Measurements from ENCODE around the gene PRRG1. TPM values are rescaled to one million over a fixed set of nuclear protein-coding genes. Genes with fewer than 3 reads are reported as not detected.
"Not testable (repeated sequence)": the region's sequence is repeated elsewhere in the genome, so short reads cannot be mapped to it uniquely, and the experiment has no call there.

The PRRG1 gene
- total RNA-seq (2022) (10.2 and 10.5 TPM in 2 replicates), Bru-seq, nascent RNA (percentile 77 among the genes with signal in this experiment), BruChase-seq, experiment 1, labeled RNA remaining after a 6-hour chase (percentile 91 among the genes with signal in this experiment), BruChase-seq, experiment 2, labeled RNA remaining after a 2-hour chase (percentile 97 among the genes with signal in this experiment)
- long read RNA-seq, full-length matches to known transcripts, result 7 of 10 reads
- long read RNA-seq, partial matches to known transcripts, result 2 of 10 reads
- long read RNA-seq, other reads (novel, unspliced or antisense), result 1 of 10 reads

DNA sequence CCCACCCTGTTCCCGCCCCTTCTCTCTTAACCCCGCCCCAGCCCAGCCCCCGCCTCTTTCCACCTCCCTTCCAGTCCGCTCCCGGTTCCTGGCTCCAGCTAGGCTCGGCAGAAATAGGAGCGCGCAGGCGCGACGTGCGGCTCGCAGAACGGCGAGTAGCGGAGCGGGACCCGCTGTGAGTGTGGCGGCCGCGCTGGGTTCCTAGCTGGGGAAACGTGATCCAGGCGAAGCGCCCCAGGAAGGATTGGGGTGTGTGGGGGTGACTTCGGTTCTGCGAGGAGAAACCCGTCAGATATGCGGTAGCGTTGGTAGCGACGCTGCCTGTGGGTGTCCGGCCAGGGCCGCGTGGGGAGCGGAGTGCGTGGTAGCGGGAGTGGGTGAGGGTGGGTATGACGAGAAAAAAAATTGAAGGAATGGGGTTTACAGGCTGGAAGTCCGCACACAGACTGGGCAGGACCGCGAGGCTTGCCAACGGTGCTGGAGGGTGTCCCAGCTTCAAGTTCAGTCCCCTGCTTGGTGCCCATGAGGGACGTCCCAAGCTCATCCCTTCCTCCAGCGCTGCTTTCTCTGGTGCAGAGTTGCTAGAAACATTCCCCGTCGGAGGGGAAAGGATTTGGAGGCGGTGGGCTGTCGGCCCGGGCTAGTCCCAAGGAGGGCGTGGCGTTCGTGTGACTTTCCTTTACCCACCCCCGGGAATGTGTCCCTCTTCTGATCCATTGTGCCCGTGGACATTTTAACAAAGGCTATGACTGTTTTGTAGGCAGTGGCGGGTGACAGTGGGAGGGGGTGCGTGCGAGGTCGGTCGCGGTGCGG lies at the start of gene PRRG1:
TSS of gene PRRG1 (plus strand) at position 144 of the 813 bp plus-strand sequence. CDS start 56,886 bp downstream, outside the sequence.
- peak within 1 kb of the TSS; percentile 89 for H3K27ac Mint-ChIP-seq (ENCODE audit: low read depth, unreplicated experiment)
- BruUV-seq (replicated peaks), result no TSS peak
- no peaks in the 10 kb centered on the region for H3K9me3 Mint-ChIP-seq (ENCODE audit: unreplicated experiment)
- intact Hi-C loops (cut with micrococcal nuclease), result loop anchor here (10.0 kb wide), 2 partner anchors 105 to 135 kb away; no protein-coding TSS in a partner anchor
- CTCF ChIA-PET, result interaction anchor here (0.6 kb wide), 3 partner anchors 59 to 1578 kb away, joined by 3 read pairs; no protein-coding TSS in a partner anchor
- TF ChIP-seq, protein P1, sequence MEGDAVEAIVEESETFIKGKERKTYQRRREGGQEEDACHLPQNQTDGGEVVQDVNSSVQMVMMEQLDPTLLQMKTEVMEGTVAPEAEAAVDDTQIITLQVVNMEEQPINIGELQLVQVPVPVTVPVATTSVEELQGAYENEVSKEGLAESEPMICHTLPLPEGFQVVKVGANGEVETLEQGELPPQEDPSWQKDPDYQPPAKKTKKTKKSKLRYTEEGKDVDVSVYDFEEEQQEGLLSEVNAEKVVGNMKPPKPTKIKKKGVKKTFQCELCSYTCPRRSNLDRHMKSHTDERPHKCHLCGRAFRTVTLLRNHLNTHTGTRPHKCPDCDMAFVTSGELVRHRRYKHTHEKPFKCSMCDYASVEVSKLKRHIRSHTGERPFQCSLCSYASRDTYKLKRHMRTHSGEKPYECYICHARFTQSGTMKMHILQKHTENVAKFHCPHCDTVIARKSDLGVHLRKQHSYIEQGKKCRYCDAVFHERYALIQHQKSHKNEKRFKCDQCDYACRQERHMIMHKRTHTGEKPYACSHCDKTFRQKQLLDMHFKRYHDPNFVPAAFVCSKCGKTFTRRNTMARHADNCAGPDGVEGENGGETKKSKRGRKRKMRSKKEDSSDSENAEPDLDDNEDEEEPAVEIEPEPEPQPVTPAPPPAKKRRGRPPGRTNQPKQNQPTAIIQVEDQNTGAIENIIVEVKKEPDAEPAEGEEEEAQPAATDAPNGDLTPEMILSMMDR (IDR thresholded peaks at IDR 0.05; ENCODE audit: unreplicated experiment), result no peak
- peaks cover 7% of the 10 kb centered on the region for H3K36me3 Mint-ChIP-seq (ENCODE audit: insufficient read depth, unreplicated experiment)
- peak; percentile 83 for DNase-seq (ENCODE audit: unreplicated experiment)
- peaks cover 22% of the 10 kb centered on the region for H3K4me1 Mint-ChIP-seq (ENCODE audit: insufficient read depth, unreplicated experiment)
- peak within 1 kb of the TSS; percentile 89 for H3K4me3 Mint-ChIP-seq (ENCODE audit: unreplicated experiment)
- H3K27me3 Mint-ChIP-seq (ENCODE audit: insufficient read depth, unreplicated experiment), result peaks cover 54% of the 10 kb centered on the region
- POLR2A ChIA-PET, result interaction anchor here (0.6 to 3.2 kb wide), 10 partner anchors 10 to 1400 kb away, joined by 3 to 20 read pairs (median 3); no protein-coding TSS in a partner anchor

DNA sequence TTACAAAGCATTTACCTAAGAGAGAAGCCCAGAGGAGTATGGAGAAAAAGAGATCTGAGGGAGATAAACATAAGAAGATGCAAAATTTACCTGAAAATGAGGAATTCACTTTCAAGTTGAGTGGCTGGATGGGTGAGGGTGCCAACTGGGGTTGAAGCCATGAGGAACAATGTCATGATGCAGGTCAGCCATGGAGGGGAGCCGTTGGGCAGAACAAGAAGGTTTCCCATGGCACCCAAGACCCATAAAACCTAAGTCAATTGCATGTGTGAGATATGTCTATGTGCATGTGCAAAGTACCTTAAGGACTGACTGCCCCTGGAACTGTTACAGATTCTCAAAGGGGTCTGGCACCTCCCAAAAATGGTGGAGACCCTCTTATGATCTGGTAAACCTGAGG lies 46.6 kb upstream of the PRRG1 start:
- Mint-ChIP-seq H3K4me1 (ENCODE audit: insufficient read depth, unreplicated experiment) (no peaks in the 10 kb centered on the region), H3K9me3 (ENCODE audit: unreplicated experiment) (no peaks in the 10 kb centered on the region), H3K36me3 (ENCODE audit: insufficient read depth, unreplicated experiment) (peaks cover 6% of the 10 kb centered on the region), H3K4me3 (ENCODE audit: unreplicated experiment) (no peak overlapping the region), H3K27ac (ENCODE audit: low read depth, unreplicated experiment) (no peak overlapping the region), H3K27me3 (ENCODE audit: insufficient read depth, unreplicated experiment) (peaks cover 34% of the 10 kb centered on the region)
- BruUV-seq (replicated peaks), result no TSS peak
- intact Hi-C loops (cut with micrococcal nuclease), result no loop called here
- peak; percentile 38 for DNase-seq (ENCODE audit: unreplicated experiment)
- TF ChIP-seq, protein P1 (IDR thresholded peaks at IDR 0.05; ENCODE audit: unreplicated experiment), result peak; percentile 25
- CTCF ChIA-PET, result interaction anchor here (0.7 to 2.7 kb wide), 4 partner anchors 523 to 1017 kb away, joined by 3 to 5 read pairs (median 3); no protein-coding TSS in a partner anchor
- POLR2A ChIA-PET, result no interaction called here

DNA sequence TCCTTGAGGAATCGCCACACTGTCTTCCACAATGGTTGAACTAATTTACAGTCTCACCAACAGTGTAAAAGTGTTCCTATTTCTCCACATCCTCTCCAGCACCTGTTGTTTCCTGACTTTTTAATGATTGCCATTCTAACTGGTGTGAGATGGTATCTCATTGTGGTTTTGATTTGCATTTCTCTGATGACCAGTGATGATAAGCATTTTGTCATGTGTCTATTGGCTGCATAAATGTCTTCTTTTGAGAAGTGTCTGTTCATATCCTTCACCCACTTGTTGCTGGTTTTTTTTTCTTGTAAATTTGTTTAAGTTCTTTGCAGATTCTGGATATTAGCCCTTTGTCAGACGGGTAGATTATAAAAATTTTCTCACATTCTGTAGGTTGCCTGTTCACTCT lies 43.9 kb upstream of the PRRG1 start:
- intact Hi-C loops (cut with micrococcal nuclease); CTCF ChIA-PET; POLR2A ChIA-PET: not testable (repeated sequence)

DNA sequence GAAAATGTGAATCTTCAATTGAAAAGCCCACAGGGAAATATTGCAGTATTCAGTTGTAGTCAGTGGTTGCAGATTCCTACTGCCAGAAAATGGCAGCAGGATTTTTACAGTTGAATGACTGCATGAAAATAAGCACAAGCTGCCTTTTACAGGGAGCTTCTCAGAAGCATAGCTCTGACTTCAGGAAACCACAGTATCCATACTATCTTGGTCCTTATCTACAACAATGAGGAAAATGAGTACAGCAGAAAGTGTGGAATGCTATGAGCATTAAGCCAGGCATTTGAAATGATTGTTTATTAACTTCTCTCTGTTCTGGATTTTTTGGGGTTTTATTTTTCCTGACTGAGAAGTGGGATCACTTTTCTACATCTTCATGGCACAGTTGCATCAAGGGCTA lies 34.6 kb upstream of the PRRG1 start:
- no peaks in the 10 kb centered on the region for H3K36me3 Mint-ChIP-seq (ENCODE audit: insufficient read depth, unreplicated experiment)
- peaks cover 68% of the 10 kb centered on the region for H3K27me3 Mint-ChIP-seq (ENCODE audit: insufficient read depth, unreplicated experiment)
- H3K27ac Mint-ChIP-seq (ENCODE audit: low read depth, unreplicated experiment), result no peak overlapping the region
- no peaks in the 10 kb centered on the region for H3K9me3 Mint-ChIP-seq (ENCODE audit: unreplicated experiment)
- no peak overlapping the region for H3K4me3 Mint-ChIP-seq (ENCODE audit: unreplicated experiment)
- no peak for DNase-seq (ENCODE audit: unreplicated experiment)
- ChIA-PET CTCF (no interaction called here), POLR2A (no interaction called here)
- H3K4me1 Mint-ChIP-seq (ENCODE audit: insufficient read depth, unreplicated experiment), result no peaks in the 10 kb centered on the region
- TF ChIP-seq, protein P1 (IDR thresholded peaks at IDR 0.05; ENCODE audit: unreplicated experiment), result no peak
- no TSS peak for BruUV-seq (replicated peaks)
- intact Hi-C loops (cut with micrococcal nuclease), result no loop called here

More for the DNA sequence above, 43.9 kb upstream of the PRRG1 start:
- not testable (repeated sequence) for H3K9me3 Mint-ChIP-seq (ENCODE audit: unreplicated experiment); DNase-seq (ENCODE audit: unreplicated experiment); BruUV-seq (replicated peaks); H3K4me3 Mint-ChIP-seq (ENCODE audit: unreplicated experiment); H3K4me1 Mint-ChIP-seq (ENCODE audit: insufficient read depth, unreplicated experiment); H3K36me3 Mint-ChIP-seq (ENCODE audit: insufficient read depth, unreplicated experiment); H3K27ac Mint-ChIP-seq (ENCODE audit: low read depth, unreplicated experiment)
- peaks cover 33% of the 10 kb centered on the region for H3K27me3 Mint-ChIP-seq (ENCODE audit: insufficient read depth, unreplicated experiment)

All from MCF 10A (cell line).